Measurements from ENCODE around the gene CHTF18. TPM values are rescaled to one million over a fixed set of nuclear protein-coding genes. Genes with fewer than 3 reads are reported as not detected.

The CHTF18 gene
- total and polyA plus RNA-seq, 9 of the 15 experiments (the other 6 are each of a cell fraction or from before 2014, with no cell fraction given), result 2.5 to 123 (median 17.0) TPM

- Histone ChIP-seq H3K9me1 (ENCODE audit: control insufficient read depth, insufficient read depth, low read length) (no peaks in the 10 kb centered on the region), H3K4me2 (ENCODE audit: insufficient read depth, low read length) (peak within 1 kb of the TSS; percentile 87), H3K36me3 (ENCODE audit: control insufficient read depth, insufficient read depth, low read length) (peaks cover 64% of the 10 kb centered on the region; the same call in 2 of the 3 replicates), H3K4me3 (peak within 1 kb of the TSS; percentile 96), H3K9me3 (replicated peaks; ENCODE audit: control insufficient read depth, insufficient read depth, low read depth, low read length) (no peaks in the 10 kb centered on the region), H3K79me2 (ENCODE audit: control insufficient read depth, insufficient read depth, low read length) (peaks cover 29% of the 10 kb centered on the region), H3K4me1 (replicated peaks in 1 of 2; ENCODE audit: control insufficient read depth in 2 of 2, insufficient read depth in 2 of 2, low read length in 2 of 2) (peaks cover 16 to 94% of the 10 kb centered on the region in 2 experiments; a peak in 4 of 5 replicates), H3K9ac (ENCODE audit: insufficient read depth in 1 of 2, low read depth in 2 of 2, low read length in 2 of 2) (peak within 1 kb of the TSS; percentile 81 to 98), H2AFZ (ENCODE audit: low read depth, low read length) (peak within 1 kb of the TSS; percentile 90), H4K20me1 (replicated peaks; ENCODE audit: control insufficient read depth, insufficient read depth, low read length) (peaks cover 11% of the 10 kb centered on the region), H3K27ac (ENCODE audit: extremely low read depth, low read depth, low read length) (peak within 1 kb of the TSS; percentile 83), H3K27me3 (ENCODE audit: control insufficient read depth in 2 of 2, insufficient read depth in 2 of 2, low read length in 2 of 2) (no peaks in the 10 kb centered on the region)
- BruUV-seq (replicated peaks), result no TSS peak
- ChIA-PET POLR2A (interaction anchor here (0.6 to 1.4 kb wide), 5 partner anchors 11 to 72 kb away, joined by 3 to 6 read pairs (median 3); partner anchors contain the start of gene GNG13), CTCF (ENCODE audit: low intra/inter-chr PET ratio) (no interaction called here)
- ATAC-seq, result peak; percentile 20
- WGBS (ENCODE audit: insufficient coverage, low coverage, missing lambda C conversion rate), result 0% methylated on average over 13 of the region's 45 CpGs
- intact Hi-C loops (cut with micrococcal nuclease) (no loop called here), in situ Hi-C loops (cut with MboI) (loop anchor here (5.0 kb wide), 2 partner anchors 46 to 76 kb away; partner anchors contain the start of gene CIAO3)
- no peak for DNase-seq (ENCODE audit: extremely low read depth in 1 of 4, low spot score in 3 of 4)
- FAIRE-seq, result no peak
- TF ChIP-seq MYC (IDR thresholded peaks at IDR 0.05; ENCODE audit: low read depth, low read length) (0 out of 2 replicates have a peak, but pooled peaks have one; percentile 1), MYC (CRISPR knock-in tag; IDR thresholded peaks at IDR 0.05; ENCODE audit: borderline replicate concordance, low read depth) (no peak), TSC22D4 (tag; IDR thresholded peaks at IDR 0.05) (no peak), TEAD1 (CRISPR knock-in tag; IDR thresholded peaks at IDR 0.05) (0 out of 4 replicates have a peak, but pooled peaks of 1 of the 2 experiments have one; percentile 2), KDM2B (CRISPR knock-in tag; IDR thresholded peaks at IDR 0.05) (peak; percentile 81), ARID4B (CRISPR knock-in tag; IDR thresholded peaks at IDR 0.05) (peak; percentile 14; the same call in 1 of the 2 replicates), RB1 (IDR thresholded peaks at IDR 0.05; ENCODE audit: low read depth) (peak; percentile 68), RHOXF2B (CRISPR knock-in tag; conservative IDR thresholded peaks at IDR 0.05) (no peak), HDAC3 (IDR thresholded peaks at IDR 0.05; ENCODE audit: borderline replicate concordance, partially characterized antibody) (no peak), ZNF398 (CRISPR knock-in tag; IDR thresholded peaks at IDR 0.05) (no peak), RBFOX2 (IDR thresholded peaks at IDR 0.05; ENCODE audit: low read depth, low read length) (peak; percentile 46; the same call in 1 of the 2 replicates), VEZF1 (CRISPR knock-in tag; IDR thresholded peaks at IDR 0.05) (no peak)
Measured at GRCh38 chr16:787978-788398, 432 bp upstream of the CHTF18 start, which contains the start of gene RPUSD1. Gene RPUSD1, minus strand, starts transcription at chr16:788381. Its CDS starts 644 bp downstream, at chr16:787737.
